Head of caudate nucleus (tissue), 42 donors: Measurements from ENCODE around the gene BCAS1.

Source experiments
- DNase-seq, 42 donors: peaks; one replicate each; pipeline versions ENCODE4 v3.0.0 to v3.0.0-alpha.2; 2020 to 2021; ENCODE audit warnings: mixed read lengths in 7 of 42
- intact Hi-C: fragments of 100-400 bp; cut with DNase I; formaldehyde crosslinking; loops from one replicate; pipeline ENCODE4 v1.15.0; 2022

Gene BCAS1

GRCh38 chr20:54104781-54105180 is 34.4 kb upstream of the BCAS1 start:
- intact Hi-C loops = loop anchor here (10.0 kb wide), 1 partner anchor 540 kb away; no protein-coding TSS in a partner anchor
- DNase-seq = no peak

- no peak for DNase-seq
- intact Hi-C loops = loop anchor here (10.0 kb wide), 1 partner anchor 541 kb away; no protein-coding TSS in a partner anchor
Measured at GRCh38 chr20:54103762-54104600, 33.6 kb upstream of the BCAS1 start.

DNA sequence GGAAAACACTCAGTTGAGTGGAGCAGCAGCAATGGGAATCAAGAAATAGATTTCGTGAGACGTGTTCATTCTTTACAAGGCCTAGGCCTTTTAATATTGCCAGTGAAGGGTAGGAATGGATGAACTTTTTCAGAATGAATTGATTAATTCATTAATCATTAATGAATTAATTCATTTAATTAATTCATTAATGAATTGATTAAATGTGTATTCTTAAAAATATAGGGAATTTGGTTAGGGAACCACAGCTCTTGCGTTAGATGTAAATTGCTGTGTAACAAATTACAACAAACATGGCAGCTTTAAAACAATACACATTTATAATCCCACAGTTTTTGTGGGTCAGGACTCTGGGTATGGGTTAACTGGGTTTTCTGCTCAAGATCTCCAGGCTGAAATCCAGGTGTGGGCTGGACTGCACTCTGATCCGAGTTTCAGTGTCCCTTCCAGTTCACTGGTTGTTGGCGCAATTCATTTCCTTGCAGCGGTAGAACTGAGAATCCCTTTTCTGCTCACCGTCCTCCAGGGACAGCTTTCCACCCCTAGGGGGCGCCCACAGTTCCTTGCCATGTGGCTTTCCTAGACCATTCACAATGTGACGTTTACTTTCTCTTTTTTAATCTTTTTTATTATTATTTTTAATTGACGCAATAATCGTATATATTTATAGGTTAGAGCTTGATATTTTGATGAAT is 32.8 kb upstream of the BCAS1 start:
- DNase-seq = peak; percentile 12 to 87 (median 63)
- intact Hi-C loops = loop anchor here (10.0 kb wide), 1 partner anchor 542 kb away; no protein-coding TSS in a partner anchor

GRCh38 chr20:54102543-54102942 is 32.1 kb upstream of the BCAS1 start:
- no peak for DNase-seq
- intact Hi-C loops = loop anchor here (10.0 kb wide), 1 partner anchor 542 kb away; no protein-coding TSS in a partner anchor

- DNase-seq = no peak
- intact Hi-C loops = loop anchor here (10.0 kb wide), 1 partner anchor 544 kb away; no protein-coding TSS in a partner anchor
Measured at GRCh38 chr20:54100563-54100962, 30.2 kb upstream of the BCAS1 start.

GRCh38 chr20:54099894-54100293 is 29.5 kb upstream of the BCAS1 start:
- no peak for DNase-seq
- intact Hi-C loops = loop anchor here (5.0 to 10.0 kb wide), 2 partner anchors 102 to 545 kb away; no protein-coding TSS in a partner anchor

DNA sequence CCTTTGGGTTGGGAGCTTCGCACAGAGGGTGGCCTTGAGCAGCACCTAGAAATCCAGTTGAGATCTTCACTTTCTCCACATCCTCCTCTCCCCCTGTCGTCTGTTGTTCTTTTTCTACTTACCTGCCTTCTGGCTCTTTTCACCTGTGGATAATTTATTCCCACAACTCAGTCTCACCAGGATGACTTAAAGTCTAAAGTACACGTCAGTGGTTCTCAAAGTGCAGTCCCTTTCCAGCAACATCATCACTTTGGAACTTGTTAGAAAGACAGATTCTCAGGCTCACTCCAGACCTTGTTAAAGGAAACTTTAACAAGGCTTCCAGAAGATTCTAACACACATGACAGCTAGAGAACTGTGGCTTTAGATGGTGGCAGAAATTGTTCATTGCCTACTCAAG is 27.7 kb upstream of the BCAS1 start:
- intact Hi-C loops = loop anchor here (5.0 kb wide), 1 partner anchor 104 kb away; no protein-coding TSS in a partner anchor
- no peak for DNase-seq

DNA sequence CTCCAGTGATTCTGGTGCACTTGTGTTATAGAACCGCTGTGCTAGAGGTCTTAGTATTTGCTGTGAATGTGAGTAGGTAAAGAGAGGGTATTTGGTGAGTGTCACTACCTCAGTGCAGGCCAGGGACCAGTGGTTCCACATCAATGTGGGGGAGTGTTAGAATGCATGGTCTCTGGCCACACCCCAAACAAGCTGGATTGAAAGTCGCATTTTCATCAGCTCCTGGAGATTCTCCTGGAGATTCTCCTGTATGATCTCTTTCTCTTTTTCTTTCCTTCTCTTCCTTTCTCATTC is 26.8 kb upstream of the BCAS1 start:
- DNase-seq = no peak
- intact Hi-C loops = loop anchor here (5.0 kb wide), 1 partner anchor 105 kb away; no protein-coding TSS in a partner anchor

- intact Hi-C loops = loop anchor here (5.0 kb wide), 1 partner anchor 106 kb away; no protein-coding TSS in a partner anchor
- DNase-seq = no peak
Measured at GRCh38 chr20:54095824-54096223, 25.4 kb upstream of the BCAS1 start.

DNA sequence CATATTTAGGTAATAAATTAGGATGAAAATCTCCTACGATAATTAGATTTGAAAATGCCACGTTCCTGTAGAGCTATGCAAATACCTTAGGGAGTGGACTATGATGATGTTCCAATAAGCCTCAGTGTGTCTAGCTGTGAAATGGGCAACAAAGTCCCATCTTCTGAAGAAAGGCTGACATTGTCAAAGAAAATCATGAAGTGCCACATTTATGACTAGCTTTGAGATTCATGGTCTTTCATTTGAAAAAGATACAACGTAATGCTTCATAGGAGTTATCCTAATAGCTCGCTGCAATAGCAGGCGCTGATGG is 23.8 kb upstream of the BCAS1 start:
- intact Hi-C loops = no loop called here
- DNase-seq = no peak

DNA sequence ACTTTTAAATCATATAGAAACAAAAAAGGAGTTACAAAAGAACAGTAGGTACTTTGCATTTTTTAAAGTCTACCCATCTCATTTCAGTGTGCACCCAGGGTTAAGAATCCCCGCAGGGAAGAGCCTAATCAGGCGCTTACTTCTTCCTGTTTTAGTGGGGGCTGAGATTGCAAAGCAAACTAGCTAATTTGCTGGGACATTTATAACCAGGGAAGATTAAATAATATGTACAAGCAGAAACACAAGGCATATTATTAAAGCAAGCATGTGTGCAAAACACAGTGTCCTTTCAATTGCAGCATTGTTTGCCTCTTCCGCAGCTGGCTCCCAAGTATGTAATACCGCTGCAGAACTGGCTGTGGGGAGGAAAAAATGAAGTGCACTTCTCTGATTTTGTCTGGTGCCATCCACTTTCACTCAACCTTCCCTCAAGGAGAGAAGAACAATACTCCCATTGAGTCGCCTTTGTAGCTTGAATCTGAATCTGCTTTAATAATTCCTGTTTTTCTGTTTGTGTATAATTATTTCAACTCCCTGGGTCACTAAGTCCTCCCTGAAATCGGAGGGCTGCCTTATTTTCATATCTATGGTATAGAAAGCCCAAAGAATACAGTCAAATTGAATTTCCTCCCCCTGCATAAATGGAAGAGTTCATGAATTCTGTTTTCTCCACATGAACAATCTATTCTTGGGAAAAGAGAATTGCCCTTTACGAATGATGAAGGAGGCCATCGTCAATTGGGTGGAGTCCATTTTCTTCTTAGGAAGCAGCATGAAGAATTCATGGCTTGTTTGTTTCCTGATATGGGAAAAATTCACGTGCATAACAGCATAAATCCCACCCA is 23.3 kb upstream of the BCAS1 start:
- peak in 20 of 42 donors; percentile 3 to 57 (median 23) for DNase-seq
- intact Hi-C loops = no loop called here

GRCh38 chr20:54092021-54092420 is 21.6 kb upstream of the BCAS1 start:
- DNase-seq = no peak
- intact Hi-C loops = no loop called here

- DNase-seq = no peak
- intact Hi-C loops = no loop called here
Measured at GRCh38 chr20:54091120-54091480, 20.7 kb upstream of the BCAS1 start.

- no peak for DNase-seq
- intact Hi-C loops = no loop called here
Measured at GRCh38 chr20:54090230-54091119, 20.1 kb upstream of the BCAS1 start.

DNA sequence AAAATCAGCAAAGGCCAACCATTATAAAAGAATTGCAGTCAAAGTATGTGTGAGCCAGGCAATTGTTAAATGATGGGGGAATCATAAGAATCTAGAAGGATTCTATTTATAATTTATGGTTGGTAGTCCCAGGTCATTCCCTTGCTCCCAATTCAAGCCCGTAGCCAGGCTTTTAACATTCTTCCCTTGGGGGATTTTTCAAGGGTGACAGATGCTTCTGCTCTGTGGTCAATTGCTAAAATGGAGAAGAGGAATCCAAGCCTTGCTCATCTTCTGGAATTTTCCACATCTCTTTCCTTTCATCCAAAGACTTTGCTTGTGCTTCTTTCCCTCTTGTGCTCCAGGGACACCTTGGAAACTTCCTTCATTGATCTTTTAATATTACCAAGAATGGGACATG is 18.0 kb upstream of the BCAS1 start:
- DNase-seq = no peak
- intact Hi-C loops = no loop called here

GRCh38 chr20:54086507-54087039 is 16.2 kb upstream of the BCAS1 start:
- intact Hi-C loops = no loop called here
- DNase-seq = no peak

- intact Hi-C loops = no loop called here
- no peak for DNase-seq
Measured at GRCh38 chr20:54085910-54086309, 15.5 kb upstream of the BCAS1 start.

DNA sequence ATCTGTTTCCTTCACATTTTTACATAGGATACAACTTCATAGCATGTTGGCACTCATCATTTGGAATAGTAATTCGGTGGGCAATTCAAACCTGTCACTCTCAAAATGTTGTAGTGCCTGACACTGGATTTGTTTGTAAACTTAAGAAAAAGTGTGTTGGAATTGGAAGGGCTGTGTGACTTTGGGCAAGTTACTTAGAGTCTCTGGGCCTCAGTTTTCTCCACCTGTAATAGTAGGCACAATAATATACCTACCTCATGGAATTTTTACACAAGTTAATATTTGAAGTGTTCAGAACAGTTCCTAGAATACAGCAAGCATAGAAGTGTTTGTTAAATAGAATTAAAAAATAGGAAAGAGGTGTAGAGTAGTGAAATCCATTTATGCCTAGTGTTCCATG is 15.0 kb upstream of the BCAS1 start:
- DNase-seq = no peak
- intact Hi-C loops = no loop called here
